CD8-positive, alpha-beta memory T cell (primary cell): ENCODE measurements around the gene CAPG. TPM values are rescaled to one million over a fixed set of nuclear protein-coding genes. Genes with fewer than 3 reads are reported as not detected.
A peak's percentile ranks its signal among the peaks of the same experiment; 100 is the strongest.

Experiments used
- CTCF ChIA-PET: fragments of 350-600 bp; sonication (Branson Sonifier 250); formaldehyde crosslinking; loops from one replicate; lab custom pipeline; 2021; ENCODE audit warnings: antibody characterized with exemption; lab: Charles Lee
- POLR2A ChIA-PET: fragments of 350-600 bp; sonication (Branson Sonifier 250); formaldehyde crosslinking; loops from one replicate; lab custom pipeline; 2021; ENCODE audit warnings: antibody characterized with exemption; lab: Charles Lee
- DNase-seq, 5 donors: peaks; one replicate each; pipeline versions ENCODE4 v3.0.0 to v3.0.0-alpha.2; 2020 to 2022; ENCODE audit warnings: mixed read lengths in 1 of 5
- H3K27ac ChIP-seq: one replicate; pipeline ENCODE4 v1.7.0; 2013; ENCODE audit warnings: low read depth, mild to moderate bottlenecking, low read length, moderate library complexity
- H3K27me3 ChIP-seq: 2 replicates; pipeline ENCODE4 v1.7.0; 2013; ENCODE audit warnings: low read length, mild to moderate bottlenecking; ENCODE audit not compliant: insufficient read depth, poor library complexity, severe bottlenecking
- H3K36me3 ChIP-seq: 2 replicates; pipeline ENCODE4 v1.7.0; 2013; ENCODE audit warnings: mild to moderate bottlenecking, low read length, moderate library complexity; ENCODE audit not compliant: insufficient read depth
- H3K4me1 ChIP-seq: 2 replicates; pipeline ENCODE4 v1.7.0; 2013; ENCODE audit warnings: mild to moderate bottlenecking, low read length, moderate library complexity; ENCODE audit not compliant: insufficient read depth
- H3K4me3 ChIP-seq: 2 replicates; pipeline ENCODE4 v1.7.0; 2013; ENCODE audit warnings: mild to moderate bottlenecking, low read length
- H3K9me3 ChIP-seq: 2 replicates; pipeline ENCODE4 v1.7.0; 2013; ENCODE audit warnings: mild to moderate bottlenecking, low read length
- H3K27ac Mint-ChIP-seq, 8 donors: one replicate each; pipeline ENCODE4 v1.8.0; 2020 to 2021; ENCODE audit warnings: mixed read lengths in 8 of 8, mild to moderate bottlenecking in 6 of 8, inconsistent platforms in 3 of 8, moderate library complexity in 3 of 8
- H3K27me3 Mint-ChIP-seq, 2 donors: one replicate each; pipeline ENCODE4 v1.8.0; 2020 to 2021; ENCODE audit warnings: mixed read lengths in 2 of 2, mild to moderate bottlenecking in 1 of 2, moderate library complexity in 1 of 2
- H3K36me3 Mint-ChIP-seq, 3 donors: one replicate each; pipeline ENCODE4 v1.8.0; 2020 to 2021; ENCODE audit warnings: mixed read lengths in 3 of 3, inconsistent platforms in 1 of 3, mild to moderate bottlenecking in 1 of 3
- H3K4me1 Mint-ChIP-seq, 3 donors: one replicate each; pipeline ENCODE4 v1.8.0; 2020 to 2021; ENCODE audit warnings: mixed read lengths in 3 of 3, inconsistent platforms in 1 of 3, mild to moderate bottlenecking in 1 of 3
- H3K4me3 Mint-ChIP-seq, 7 donors: one replicate each; pipeline ENCODE4 v1.8.0; 2020 to 2021; ENCODE audit warnings: mixed read lengths in 7 of 7, mild to moderate bottlenecking in 6 of 7, moderate library complexity in 4 of 7, inconsistent platforms in 2 of 7
- H3K9me3 Mint-ChIP-seq, 5 donors: one replicate each; pipeline ENCODE4 v1.8.0; 2020 to 2022; ENCODE audit warnings: mixed read lengths in 5 of 5, mild to moderate bottlenecking in 3 of 5, moderate library complexity in 2 of 5, inconsistent platforms in 1 of 5
- polyA plus RNA-seq: library from polyadenylated mRNA; unstranded; fragments of 300-500 nt; fragmentation: Illumina TruSeq; gene quantifications from one replicate; pipeline ENCODE4 v1.2.3, GENCODE V29; 2021
- total RNA-seq, 2 experiments: library from RNA; stranded (reverse); gene quantifications; one replicate each; pipeline ENCODE4 v1.2.3, GENCODE V29; 2021

Gene CAPG
- total and polyA plus RNA-seq, 3 experiments from 2014 or later, result 22.3 to 36.0 (median 22.8) TPM

DNA sequence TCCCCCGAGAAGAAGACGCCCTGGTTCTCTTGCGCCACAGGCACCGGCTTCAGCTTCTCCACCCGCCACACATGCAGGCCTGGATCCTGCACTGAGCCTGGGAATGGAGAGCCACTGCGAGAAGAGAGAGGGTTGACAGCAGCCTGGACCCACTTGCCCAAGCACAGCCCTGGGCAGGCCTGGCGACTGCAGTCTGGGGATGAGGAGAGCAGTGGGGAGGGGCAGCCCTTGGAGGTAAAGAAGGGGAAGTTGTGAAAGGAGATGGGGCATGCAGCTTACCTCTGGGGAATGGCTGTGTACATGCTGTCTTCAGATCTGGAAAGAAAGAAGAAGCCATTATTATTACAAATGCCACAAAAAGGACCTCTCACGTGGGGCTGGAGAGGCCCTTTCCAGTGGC lies 8.3 kb downstream of the CAPG start:
- Mint-ChIP-seq H3K27ac (no peak overlapping the region), H3K9me3 (peaks cover 5 to 20% (median 19%) of the 10 kb centered on the region in 5 donors), H3K4me3 (no peak overlapping the region), H3K36me3 (peaks cover 0 to 29% (median 12%) of the 10 kb centered on the region in 3 donors), H3K27me3 (no peaks in the 10 kb centered on the region), H3K4me1 (peaks cover 10 to 16% (median 15%) of the 10 kb centered on the region in 3 donors)
- Histone ChIP-seq H3K27me3 (no peaks in the 10 kb centered on the region), H3K27ac (no peak overlapping the region), H3K4me1 (peaks cover 18% of the 10 kb centered on the region), H3K9me3 (no peaks in the 10 kb centered on the region), H3K4me3 (no peak overlapping the region), H3K36me3 (no peaks in the 10 kb centered on the region)
- CTCF ChIA-PET, result interaction anchor here (1.1 kb wide), 1 partner anchor 19 kb away, joined by 3 read pairs; no protein-coding TSS in a partner anchor
- POLR2A ChIA-PET, result interaction anchor here (1.0 kb wide), 1 partner anchor 75 kb away, joined by 3 read pairs; the partner anchor contains the start of gene TGOLN2
- peak in 1 of 5 donors; percentile 34 for DNase-seq

DNA sequence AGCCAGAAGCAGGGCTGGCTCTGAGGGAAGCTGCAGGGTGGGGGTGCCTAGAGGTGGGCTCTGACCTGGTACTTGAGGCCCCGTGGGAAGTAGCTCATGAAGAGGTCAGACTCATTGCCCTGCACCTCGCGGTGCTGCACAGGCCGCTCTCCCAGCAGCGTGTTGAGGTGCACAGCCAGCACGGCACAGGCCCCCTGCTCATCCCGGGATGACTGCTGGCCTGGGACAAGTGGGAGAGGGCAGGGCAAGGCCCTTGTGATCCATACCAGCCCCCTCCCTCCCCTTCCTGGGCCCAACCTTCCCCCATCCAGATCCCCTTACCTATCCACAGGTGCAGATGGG lies 8.7 kb downstream of the CAPG start:
- H3K4me1 Mint-ChIP-seq, result peaks cover 10 to 16% (median 15%) of the 10 kb centered on the region in 3 donors
- no peaks in the 10 kb centered on the region for H3K36me3 ChIP-seq
- CTCF ChIA-PET, result interaction anchor here (1.1 to 1.5 kb wide), 2 partner anchors 19 to 151 kb away, joined by 3 to 6 read pairs; no protein-coding TSS in a partner anchor

DNA sequence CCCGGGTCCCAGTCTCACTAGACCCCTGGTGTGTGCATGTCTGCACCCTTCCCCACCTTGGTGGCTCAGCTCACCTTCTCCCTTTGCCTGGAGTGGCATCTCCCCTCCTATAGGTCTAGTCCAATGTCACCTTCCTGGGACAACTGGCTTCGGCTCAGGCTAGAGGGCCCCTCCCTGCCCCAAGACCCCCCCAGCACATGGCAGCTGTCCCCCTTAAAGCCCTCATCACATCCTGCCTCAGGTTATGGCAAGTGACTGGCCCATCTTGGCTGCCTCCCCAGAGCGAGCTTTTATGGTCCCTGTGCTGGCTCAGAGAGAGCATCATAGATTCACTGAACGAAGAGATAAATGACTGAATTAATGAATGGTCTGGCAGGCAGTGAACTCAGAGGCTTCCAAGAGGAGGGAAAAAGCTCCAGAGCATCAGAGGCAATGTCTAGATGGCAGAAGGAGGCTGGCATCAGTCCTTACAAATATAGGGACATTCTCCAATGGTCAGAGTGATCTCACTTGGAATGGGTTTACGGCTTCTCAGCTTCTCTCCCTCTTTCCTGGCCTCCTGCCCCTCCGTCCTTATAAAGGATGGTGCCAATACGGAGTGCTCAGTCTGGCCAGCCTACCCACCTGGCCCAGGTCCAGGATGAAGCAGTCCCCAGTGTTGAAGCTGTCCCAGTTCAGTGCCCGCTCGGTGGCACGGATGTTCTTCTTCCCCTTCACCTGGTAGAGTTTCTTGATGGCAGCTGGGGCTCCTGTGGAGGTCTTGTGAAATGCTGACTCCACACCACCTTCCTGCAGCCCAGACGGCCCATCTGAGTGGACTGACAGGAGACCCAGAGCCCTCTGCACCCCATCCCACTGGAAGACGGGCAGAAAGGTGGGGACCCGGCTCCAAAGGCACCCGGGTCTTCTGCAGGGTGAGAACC lies 9.4 kb downstream of the CAPG start:
- no peak overlapping the region for H3K4me3 Mint-ChIP-seq
- H3K27me3 ChIP-seq, result no peaks in the 10 kb centered on the region
- peaks cover 0 to 29% (median 12%) of the 10 kb centered on the region in 3 donors for H3K36me3 Mint-ChIP-seq
- ChIA-PET CTCF (interaction anchor here (1.1 to 1.5 kb wide), 2 partner anchors 20 to 151 kb away, joined by 3 to 6 read pairs; no protein-coding TSS in a partner anchor), POLR2A (interaction anchor here (1.0 kb wide), 1 partner anchor 73 kb away, joined by 3 read pairs; the partner anchor contains the start of gene TGOLN2)
- H3K4me3 ChIP-seq, result no peak overlapping the region
- peaks cover 5 to 20% (median 19%) of the 10 kb centered on the region in 5 donors for H3K9me3 Mint-ChIP-seq
- no peaks in the 10 kb centered on the region for H3K36me3 ChIP-seq
- no peaks in the 10 kb centered on the region for H3K9me3 ChIP-seq
- peak in 1 of 5 donors; percentile 19 for DNase-seq
- no peak overlapping the region for H3K27ac ChIP-seq
- H3K4me1 ChIP-seq, result peaks cover 10% of the 10 kb centered on the region
- H3K4me1 Mint-ChIP-seq, result peaks cover 8 to 14% (median 10%) of the 10 kb centered on the region in 3 donors
- H3K27me3 Mint-ChIP-seq, result no peaks in the 10 kb centered on the region
- peak overlapping the region in 2 of 8 donors; percentile 12 to 70 for H3K27ac Mint-ChIP-seq

More for the DNA sequence above, 8.7 kb downstream of the CAPG start:
- peak in 1 of 5 donors; percentile 30 for DNase-seq
- Histone ChIP-seq H3K4me3 (no peak overlapping the region), H3K27me3 (no peaks in the 10 kb centered on the region), H3K27ac (no peak overlapping the region), H3K9me3 (no peaks in the 10 kb centered on the region), H3K4me1 (peaks cover 17% of the 10 kb centered on the region)
- Mint-ChIP-seq H3K9me3 (peaks cover 5 to 20% (median 19%) of the 10 kb centered on the region in 5 donors), H3K36me3 (peaks cover 0 to 29% (median 12%) of the 10 kb centered on the region in 3 donors), H3K27ac (no peak overlapping the region), H3K4me3 (no peak overlapping the region), H3K27me3 (no peaks in the 10 kb centered on the region)
- POLR2A ChIA-PET, result interaction anchor here (1.0 kb wide), 1 partner anchor 74 kb away, joined by 3 read pairs; the partner anchor contains the start of gene TGOLN2

DNA sequence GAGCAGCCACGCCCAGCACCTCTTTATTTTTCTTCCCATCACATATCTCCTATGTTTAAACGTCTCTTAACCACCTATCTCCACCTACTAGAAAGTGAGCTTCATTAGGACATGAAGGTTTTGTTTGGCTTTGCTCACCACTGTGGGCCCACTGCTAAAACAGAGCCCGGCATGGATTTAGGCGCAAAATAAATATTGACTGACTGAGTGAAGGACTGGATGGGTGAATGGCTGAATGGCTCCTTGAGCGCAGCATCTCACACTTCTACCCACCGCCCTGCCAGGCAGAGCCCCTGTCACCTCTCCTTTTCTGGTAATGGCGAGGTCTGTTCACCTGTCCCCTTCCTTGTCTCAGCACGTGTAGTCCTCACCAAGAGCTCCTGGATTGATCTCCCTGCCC lies 10.1 kb downstream of the CAPG start:
- ChIA-PET CTCF (interaction anchor here (1.1 to 1.5 kb wide), 2 partner anchors 19 to 152 kb away, joined by 3 to 6 read pairs; partner anchors contain the start of gene SH2D6), POLR2A (no interaction called here)
- Mint-ChIP-seq H3K27me3 (no peaks in the 10 kb centered on the region), H3K27ac (no peak overlapping the region), H3K4me3 (no peak overlapping the region), H3K9me3 (peaks cover 5 to 17% (median 16%) of the 10 kb centered on the region in 5 donors), H3K4me1 (peaks cover 1 to 6% (median 2%) of the 10 kb centered on the region in 3 donors), H3K36me3 (peaks cover 0 to 33% (median 12%) of the 10 kb centered on the region in 3 donors)
- H3K36me3 ChIP-seq, result no peaks in the 10 kb centered on the region
- H3K27ac ChIP-seq, result no peak overlapping the region
- no peak overlapping the region for H3K4me3 ChIP-seq
- no peaks in the 10 kb centered on the region for H3K9me3 ChIP-seq
- H3K4me1 ChIP-seq, result peaks cover 3% of the 10 kb centered on the region
- peak in 1 of 5 donors; percentile 17 for DNase-seq
- H3K27me3 ChIP-seq, result no peaks in the 10 kb centered on the region

DNA sequence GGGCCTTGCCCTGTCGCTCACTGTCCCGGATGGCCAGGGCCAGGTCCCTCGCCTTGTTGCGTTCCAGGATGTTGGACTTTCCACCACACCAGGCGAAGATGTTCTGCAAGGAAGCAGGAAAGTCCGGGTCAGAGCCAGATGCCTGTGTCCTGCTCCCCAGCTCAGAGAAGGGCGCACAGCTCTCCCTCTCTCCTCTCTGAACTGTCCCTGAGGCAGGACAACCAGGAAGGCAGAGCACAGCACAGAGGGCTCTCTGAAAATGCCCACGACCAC lies 11.0 kb downstream of the CAPG start:
- Histone ChIP-seq H3K4me1 (no peaks in the 10 kb centered on the region), H3K27me3 (no peaks in the 10 kb centered on the region), H3K27ac (no peak overlapping the region), H3K9me3 (no peaks in the 10 kb centered on the region), H3K4me3 (no peak overlapping the region), H3K36me3 (no peaks in the 10 kb centered on the region)
- H3K27ac Mint-ChIP-seq, result no peak overlapping the region
- H3K9me3 Mint-ChIP-seq, result peaks cover 5 to 12% (median 11%) of the 10 kb centered on the region in 5 donors
- no peak overlapping the region for H3K4me3 Mint-ChIP-seq
- no peaks in the 10 kb centered on the region for H3K27me3 Mint-ChIP-seq
- peaks cover 0 to 3% (median 1%) of the 10 kb centered on the region in 3 donors for H3K4me1 Mint-ChIP-seq
- DNase-seq, result no peak
- ChIA-PET CTCF (interaction anchor here (1.1 kb wide), 1 partner anchor 20 kb away, joined by 3 read pairs; the partner anchor contains the start of gene SH2D6), POLR2A (no interaction called here)
- peaks cover 0 to 38% (median 11%) of the 10 kb centered on the region in 3 donors for H3K36me3 Mint-ChIP-seq

DNA sequence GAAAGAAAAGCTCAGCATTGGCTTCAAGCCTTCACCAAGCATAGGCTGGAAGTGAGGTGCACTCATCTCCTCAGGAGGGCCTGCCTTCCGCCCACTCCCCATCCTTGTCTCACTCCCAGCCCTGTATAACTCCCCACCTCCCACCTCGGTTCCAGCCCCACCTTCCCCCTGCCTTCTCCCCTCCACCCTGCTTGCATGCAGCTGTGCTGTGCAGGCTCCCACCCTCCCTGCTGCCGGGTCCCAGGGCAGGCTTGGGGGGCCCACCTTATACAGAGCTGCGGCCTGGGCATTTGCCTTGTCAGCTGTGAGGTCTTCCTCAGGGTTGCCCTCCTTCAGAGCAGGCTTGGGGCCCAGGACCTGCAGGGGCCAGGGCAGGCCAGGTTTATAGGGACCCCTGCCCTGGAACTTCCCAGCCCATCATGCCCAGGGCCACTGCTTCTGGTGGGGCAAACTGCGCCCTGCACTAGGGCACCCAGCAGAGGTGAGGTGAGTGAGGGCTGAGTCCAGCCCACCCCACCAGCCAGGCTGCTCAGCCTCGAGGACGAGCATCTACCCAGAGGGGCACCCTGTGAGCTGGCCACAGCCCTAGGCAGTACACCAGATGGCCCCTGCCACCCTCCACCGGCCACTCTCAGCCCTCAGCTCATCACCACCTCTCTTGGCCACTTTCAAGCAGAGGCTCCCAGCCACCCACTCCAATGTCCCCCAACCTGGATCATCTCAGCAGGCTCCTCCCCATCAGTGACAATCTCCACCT lies 11.6 kb downstream of the CAPG start:
- H3K9me3 Mint-ChIP-seq, result peaks cover 5 to 10% (median 9%) of the 10 kb centered on the region in 5 donors
- peak overlapping the region in 2 of 8 donors; percentile 42 to 85 for H3K27ac Mint-ChIP-seq

DNA sequence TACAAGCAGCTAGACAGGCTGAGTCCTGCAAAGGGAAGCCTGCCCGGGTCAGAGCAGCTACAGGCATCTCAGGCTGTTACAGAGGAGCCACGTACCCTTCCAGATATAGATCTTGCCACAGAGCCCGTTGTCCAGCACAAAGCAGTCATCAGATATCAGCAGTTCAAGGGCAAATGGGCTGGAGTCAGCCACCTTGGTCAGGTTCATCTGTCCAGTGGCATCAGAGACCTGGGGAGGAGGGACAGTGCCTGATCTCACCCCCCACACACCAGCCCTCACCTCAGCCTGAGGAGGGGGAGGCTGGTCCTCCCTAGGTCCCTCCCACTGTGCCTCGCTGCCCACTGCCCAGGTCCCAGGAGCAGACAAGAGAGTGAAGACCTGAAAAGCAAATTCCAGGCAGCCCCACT lies 12.2 kb downstream of the CAPG start:
- CTCF ChIA-PET, result no interaction called here
- H3K4me1 ChIP-seq, result no peaks in the 10 kb centered on the region
- no peak for DNase-seq
- peaks cover 0 to 4% (median 3%) of the 10 kb centered on the region in 5 donors for H3K9me3 Mint-ChIP-seq
- no peak overlapping the region for H3K4me3 Mint-ChIP-seq
- H3K27ac Mint-ChIP-seq, result peak overlapping the region in 1 of 8 donors; percentile 43
- no peak overlapping the region for H3K4me3 ChIP-seq
- H3K36me3 ChIP-seq, result no peaks in the 10 kb centered on the region
- POLR2A ChIA-PET, result interaction anchor here (0.6 kb wide), 1 partner anchor 10 kb away, joined by 3 read pairs; no protein-coding TSS in a partner anchor
- H3K27me3 ChIP-seq, result no peaks in the 10 kb centered on the region
- no peaks in the 10 kb centered on the region for H3K9me3 ChIP-seq
- H3K27me3 Mint-ChIP-seq, result no peaks in the 10 kb centered on the region
- H3K4me1 Mint-ChIP-seq, result peaks cover 0 to 1% (median 0%) of the 10 kb centered on the region in 3 donors
- no peak overlapping the region for H3K27ac ChIP-seq
- peaks cover 0 to 37% (median 3%) of the 10 kb centered on the region in 3 donors for H3K36me3 Mint-ChIP-seq

More for the DNA sequence above, 11.6 kb downstream of the CAPG start:
- Histone ChIP-seq H3K36me3 (no peaks in the 10 kb centered on the region), H3K4me1 (no peaks in the 10 kb centered on the region), H3K4me3 (no peak overlapping the region), H3K9me3 (no peaks in the 10 kb centered on the region), H3K27me3 (no peaks in the 10 kb centered on the region), H3K27ac (no peak overlapping the region)
- H3K27me3 Mint-ChIP-seq, result no peaks in the 10 kb centered on the region
- peaks cover 0 to 3% (median 1%) of the 10 kb centered on the region in 3 donors for H3K4me1 Mint-ChIP-seq
- H3K4me3 Mint-ChIP-seq, result no peak overlapping the region
- DNase-seq, result no peak
- peaks cover 0 to 37% (median 8%) of the 10 kb centered on the region in 3 donors for H3K36me3 Mint-ChIP-seq
- CTCF ChIA-PET, result no interaction called here
- POLR2A ChIA-PET, result interaction anchor here (0.6 kb wide), 1 partner anchor 10 kb away, joined by 3 read pairs; no protein-coding TSS in a partner anchor
